Sigmoid colon (tissue), 4 donors: ENCODE results near the gene NFIA.

Experiments
- EP300 ChIP-seq, 4 donors: sonication (generic); formaldehyde crosslinking; IDR thresholded peaks; one replicate each; pipeline ENCODE4 v1.6.1; 2017; ENCODE audit warnings: antibody characterized with exemption in 4 of 4
- POLR2AphosphoS5 ChIP-seq, 4 donors: sonication (generic); formaldehyde crosslinking; IDR thresholded peaks; one replicate each; pipeline ENCODE4 v1.6.1; 2017; ENCODE audit warnings: antibody characterized with exemption in 4 of 4
- TF ChIP-seq, protein P1 (sequence below), 4 experiments: fragments of 450-650 bp in 3 of 4; fragments of 200-600 bp in 1 of 4; IDR thresholded peaks; one replicate each; pipeline ENCODE4 v1.5.1; 2016 to 2019; ENCODE audit warnings: antibody characterized with exemption in 4 of 4, mild to moderate bottlenecking in 3 of 4, moderate library complexity in 2 of 4

DNA sequence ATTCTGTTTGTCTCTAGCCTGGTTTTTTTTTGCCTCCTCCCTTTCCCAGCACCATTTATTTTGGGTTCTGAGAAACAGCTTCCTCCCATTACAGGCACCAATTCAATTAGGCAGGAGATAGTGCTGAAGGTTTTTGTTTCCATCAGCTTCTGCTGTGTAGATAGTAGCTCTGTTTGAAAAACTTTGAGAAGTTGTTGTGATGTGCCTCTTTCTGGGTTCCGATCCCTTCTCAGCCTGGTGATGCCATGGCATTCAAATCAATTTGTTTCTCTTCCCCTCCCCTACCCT, 109.0 kb downstream of the NFIA start:
- TF ChIP-seq, protein P1, sequence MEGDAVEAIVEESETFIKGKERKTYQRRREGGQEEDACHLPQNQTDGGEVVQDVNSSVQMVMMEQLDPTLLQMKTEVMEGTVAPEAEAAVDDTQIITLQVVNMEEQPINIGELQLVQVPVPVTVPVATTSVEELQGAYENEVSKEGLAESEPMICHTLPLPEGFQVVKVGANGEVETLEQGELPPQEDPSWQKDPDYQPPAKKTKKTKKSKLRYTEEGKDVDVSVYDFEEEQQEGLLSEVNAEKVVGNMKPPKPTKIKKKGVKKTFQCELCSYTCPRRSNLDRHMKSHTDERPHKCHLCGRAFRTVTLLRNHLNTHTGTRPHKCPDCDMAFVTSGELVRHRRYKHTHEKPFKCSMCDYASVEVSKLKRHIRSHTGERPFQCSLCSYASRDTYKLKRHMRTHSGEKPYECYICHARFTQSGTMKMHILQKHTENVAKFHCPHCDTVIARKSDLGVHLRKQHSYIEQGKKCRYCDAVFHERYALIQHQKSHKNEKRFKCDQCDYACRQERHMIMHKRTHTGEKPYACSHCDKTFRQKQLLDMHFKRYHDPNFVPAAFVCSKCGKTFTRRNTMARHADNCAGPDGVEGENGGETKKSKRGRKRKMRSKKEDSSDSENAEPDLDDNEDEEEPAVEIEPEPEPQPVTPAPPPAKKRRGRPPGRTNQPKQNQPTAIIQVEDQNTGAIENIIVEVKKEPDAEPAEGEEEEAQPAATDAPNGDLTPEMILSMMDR (IDR thresholded peaks at IDR 0.05), result no peak
- TF ChIP-seq POLR2AphosphoS5 (IDR thresholded peaks at IDR 0.05) (no peak), EP300 (IDR thresholded peaks at IDR 0.05) (no peak)
